ENCODE measurements around the gene NDUFS8.

DNA sequence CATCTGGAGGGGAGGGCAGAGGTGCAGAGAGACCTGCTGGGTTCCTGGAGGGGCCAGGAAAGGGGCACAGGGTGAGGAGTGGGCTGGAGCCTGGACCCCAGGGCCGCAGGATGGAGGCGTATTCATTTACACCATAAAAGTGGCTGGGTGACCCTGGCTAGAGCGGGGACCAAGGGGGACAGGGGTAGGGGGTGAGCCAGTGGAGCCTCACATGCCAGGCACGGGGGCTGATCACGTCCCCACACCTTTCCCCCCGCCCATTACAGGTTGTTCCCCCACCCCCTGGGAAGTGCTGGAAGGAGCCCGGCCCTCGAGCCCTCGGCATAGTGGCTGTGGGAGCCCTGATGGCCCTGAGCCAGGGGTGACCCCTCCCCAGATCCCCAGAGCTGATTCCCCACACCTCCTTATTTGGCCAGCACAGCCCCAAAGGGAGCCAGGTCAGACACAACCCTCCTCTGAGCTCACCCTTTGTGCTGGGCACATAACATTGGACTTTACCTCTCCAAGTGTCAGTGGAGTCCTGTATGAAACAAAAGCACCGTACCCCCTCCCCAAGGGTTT is 9.1 kb downstream of the NDUFS8 start:
- TF ChIP-seq, protein P1, sequence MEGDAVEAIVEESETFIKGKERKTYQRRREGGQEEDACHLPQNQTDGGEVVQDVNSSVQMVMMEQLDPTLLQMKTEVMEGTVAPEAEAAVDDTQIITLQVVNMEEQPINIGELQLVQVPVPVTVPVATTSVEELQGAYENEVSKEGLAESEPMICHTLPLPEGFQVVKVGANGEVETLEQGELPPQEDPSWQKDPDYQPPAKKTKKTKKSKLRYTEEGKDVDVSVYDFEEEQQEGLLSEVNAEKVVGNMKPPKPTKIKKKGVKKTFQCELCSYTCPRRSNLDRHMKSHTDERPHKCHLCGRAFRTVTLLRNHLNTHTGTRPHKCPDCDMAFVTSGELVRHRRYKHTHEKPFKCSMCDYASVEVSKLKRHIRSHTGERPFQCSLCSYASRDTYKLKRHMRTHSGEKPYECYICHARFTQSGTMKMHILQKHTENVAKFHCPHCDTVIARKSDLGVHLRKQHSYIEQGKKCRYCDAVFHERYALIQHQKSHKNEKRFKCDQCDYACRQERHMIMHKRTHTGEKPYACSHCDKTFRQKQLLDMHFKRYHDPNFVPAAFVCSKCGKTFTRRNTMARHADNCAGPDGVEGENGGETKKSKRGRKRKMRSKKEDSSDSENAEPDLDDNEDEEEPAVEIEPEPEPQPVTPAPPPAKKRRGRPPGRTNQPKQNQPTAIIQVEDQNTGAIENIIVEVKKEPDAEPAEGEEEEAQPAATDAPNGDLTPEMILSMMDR (IDR thresholded peaks at IDR 0.05) = no peak
- no peak for TF ChIP-seq POLR2A (IDR thresholded peaks at IDR 0.05)
